GM04503 (cell line): ENCODE data around the gene CADPS.

ENCODE experiments used
- DNase-seq: peaks from one replicate; pipeline ENCODE4 v3.0.0-alpha.2; 2012; ENCODE audit warnings: low read depth

Gene CADPS

GRCh38 chr3:62374341-62375218 is 500.6 kb downstream of the CADPS start:
- no peak for DNase-seq

- DNase-seq = no peak
Observed at GRCh38 chr3:62373714-62374333, 501.4 kb downstream of the CADPS start.

- DNase-seq = no peak
Observed at GRCh38 chr3:62373215-62373614, 502.0 kb downstream of the CADPS start, which contains the start of gene FEZF2. Gene FEZF2 (minus strand): TSS chr3:62373550. CDS start chr3:62372868, 682 bp downstream.

GRCh38 chr3:62372621-62373041 is 502.6 kb downstream of the CADPS start:
- no peak for DNase-seq

- no peak for DNase-seq
Observed at GRCh38 chr3:62371720-62372591, 503.3 kb downstream of the CADPS start.

- no peak for DNase-seq
Observed at GRCh38 chr3:62370858-62371719, 504.1 kb downstream of the CADPS start.

GRCh38 chr3:62370112-62370857 is 504.9 kb downstream of the CADPS start:
- no peak for DNase-seq

- no peak for DNase-seq
Observed at GRCh38 chr3:62369476-62369743, 505.8 kb downstream of the CADPS start.

GRCh38 chr3:62368705-62369475 is 506.3 kb downstream of the CADPS start:
- no peak for DNase-seq

- DNase-seq = no peak
Observed at GRCh38 chr3:62368290-62368704, 506.9 kb downstream of the CADPS start.

- no peak for DNase-seq
Observed at GRCh38 chr3:62367763-62368195, 507.4 kb downstream of the CADPS start.

GRCh38 chr3:62366126-62366484 is 509.1 kb downstream of the CADPS start:
- no peak for DNase-seq

GRCh38 chr3:62365391-62366125 is 509.7 kb downstream of the CADPS start:
- no peak for DNase-seq

GRCh38 chr3:62364191-62364590 is 511.0 kb downstream of the CADPS start:
- no peak for DNase-seq

GRCh38 chr3:62363275-62363674 is 511.9 kb downstream of the CADPS start:
- DNase-seq = no peak

GRCh38 chr3:62361824-62362223 is 513.4 kb downstream of the CADPS start:
- no peak for DNase-seq

GRCh38 chr3:62361261-62361660 is 514.0 kb downstream of the CADPS start:
- DNase-seq = no peak

GRCh38 chr3:62359531-62359930 is 515.7 kb downstream of the CADPS start:
- no peak for DNase-seq

- DNase-seq = no peak
Observed at GRCh38 chr3:62356356-62356755, 518.9 kb downstream of the CADPS start.
